Measurements from ENCODE around the gene TUT7.

DNA sequence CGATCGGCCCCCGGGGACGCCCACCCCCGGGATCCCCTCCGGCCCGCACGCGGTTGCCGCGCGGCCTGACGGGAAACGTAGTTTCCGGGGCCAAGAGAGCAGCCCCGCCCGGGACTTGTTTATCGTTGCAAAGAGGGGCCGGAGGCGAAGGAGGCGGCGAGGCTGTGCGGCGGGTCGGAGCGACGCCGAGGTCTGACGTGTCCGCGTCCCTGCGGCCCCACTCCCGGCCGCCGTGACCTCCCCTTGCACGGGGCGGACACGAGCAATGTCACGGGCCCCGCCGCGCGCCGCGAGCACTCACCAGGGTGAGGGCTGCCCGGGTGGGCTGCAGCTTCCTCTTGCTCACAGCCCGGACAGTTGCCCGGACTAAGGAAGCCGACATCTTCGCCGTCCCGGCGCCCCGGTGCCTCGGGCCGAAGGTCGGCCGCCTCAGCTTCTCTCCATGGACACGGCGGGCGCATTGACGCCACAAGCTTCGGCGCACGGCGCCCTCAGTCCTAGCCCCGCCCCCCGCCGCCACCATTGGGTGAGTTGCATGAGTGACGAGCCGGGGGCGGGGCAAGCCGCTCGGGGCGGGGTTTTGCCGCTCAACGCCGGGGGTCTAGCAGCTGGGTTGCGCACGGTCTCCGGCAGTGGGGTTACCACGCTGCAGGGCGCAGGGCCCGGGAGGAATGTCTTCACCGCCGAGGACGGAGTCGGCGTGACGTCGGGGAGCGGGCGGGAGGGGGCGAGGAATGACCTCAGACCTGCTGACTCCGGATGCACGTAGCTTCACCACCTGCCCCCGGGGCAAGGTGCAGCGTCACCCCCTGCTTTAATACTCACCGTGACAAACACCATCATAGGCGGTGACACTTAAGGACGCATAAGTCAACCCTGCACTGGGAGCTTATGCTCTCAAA, 71.9 kb downstream of the TUT7 start, which contains the start of gene ISCA1:
- peak; percentile 70; the same call in 1 of the 2 replicates for TF ChIP-seq POLR2A (IDR thresholded peaks at IDR 0.05; ENCODE audit: low read depth, low read length)
- TF ChIP-seq SPI1 (IDR thresholded peaks at IDR 0.05; ENCODE audit: low read depth, low read length): no peak
- TF ChIP-seq TAF1 (IDR thresholded peaks at IDR 0.05; ENCODE audit: low read depth, low read length): peak; percentile 84
- no peak for TF ChIP-seq POLR2AphosphoS5 (IDR thresholded peaks at IDR 0.05; ENCODE audit: low read depth, low read length)
